Hematopoietic multipotent progenitor cell (in vitro differentiated cells): ENCODE data around the gene MTRF1. TPM values are rescaled to one million over a fixed set of nuclear protein-coding genes. Genes with fewer than 3 reads are reported as not detected.
"Not testable (repeated sequence)": the region's sequence is repeated elsewhere in the genome, so short reads cannot be mapped to it uniquely, and the experiment has no call there.

ENCODE experiments used
- DNase-seq, 3 donors: peaks; one replicate each; pipeline ENCODE4 v3.0.0-alpha.2; 2011 to 2015; ENCODE audit warnings: low read depth in 2 of 3, low spot score in 2 of 3
- total RNA-seq: library from RNA; depleted of rRNA; stranded (reverse); fragments of >200 nt; gene quantifications from one replicate; pipeline ENCODE4 v1.2.3, GENCODE V29; 2012

The MTRF1 gene
- total RNA-seq, 1 donor, result 5.7 TPM

DNA sequence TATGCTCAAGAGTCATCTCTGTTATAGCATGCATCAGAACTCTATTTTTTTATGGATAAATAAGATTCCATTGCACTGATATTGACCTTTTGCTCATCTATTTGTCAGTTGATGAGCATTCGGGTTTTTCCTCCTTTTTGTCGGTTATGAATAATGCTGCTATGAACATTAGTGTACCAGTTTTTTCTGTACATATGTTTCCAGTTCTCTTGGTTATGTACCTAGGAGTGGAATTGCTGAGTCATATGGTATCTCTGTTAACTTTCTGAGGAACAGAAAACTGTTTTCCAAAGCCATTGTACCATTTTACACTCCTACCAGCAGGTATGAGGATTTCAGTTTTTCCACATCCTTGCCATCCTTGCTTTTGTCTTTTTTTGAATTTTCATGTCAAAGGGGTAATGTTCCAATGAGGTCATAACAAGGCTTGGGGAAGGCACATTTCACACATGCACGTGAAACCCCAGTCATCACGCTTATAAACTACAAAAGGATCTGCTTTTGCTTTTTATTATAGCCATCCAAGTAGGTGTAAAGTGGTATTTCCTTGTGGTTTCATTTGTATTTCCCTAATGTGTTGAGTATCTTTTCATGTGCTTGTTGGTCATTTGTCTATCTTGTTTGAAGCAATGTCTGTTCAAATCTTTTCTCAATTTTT lies 83.7 kb downstream of the MTRF1 start:
- no peak for DNase-seq

DNA sequence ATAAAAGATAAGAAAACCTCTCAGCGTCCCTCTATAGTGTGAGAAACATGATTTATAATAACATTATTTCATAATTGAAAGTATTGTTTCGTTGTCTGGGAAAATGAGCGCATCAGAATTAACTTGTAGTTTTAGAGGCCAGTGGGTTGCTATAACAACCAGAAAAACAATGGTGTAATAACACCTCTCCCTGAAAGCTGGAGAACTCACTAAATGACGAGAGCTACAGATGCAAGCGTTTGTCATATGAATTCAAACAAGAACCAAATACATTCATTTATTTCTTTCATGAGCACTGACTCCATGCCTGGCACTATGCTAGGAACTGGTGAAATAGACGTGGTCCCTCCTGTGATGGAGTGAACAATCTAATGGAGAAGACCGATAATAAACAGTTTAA lies 85.3 kb downstream of the MTRF1 start:
- DNase-seq, result peak in 1 of 3 donors; percentile 28

DNA sequence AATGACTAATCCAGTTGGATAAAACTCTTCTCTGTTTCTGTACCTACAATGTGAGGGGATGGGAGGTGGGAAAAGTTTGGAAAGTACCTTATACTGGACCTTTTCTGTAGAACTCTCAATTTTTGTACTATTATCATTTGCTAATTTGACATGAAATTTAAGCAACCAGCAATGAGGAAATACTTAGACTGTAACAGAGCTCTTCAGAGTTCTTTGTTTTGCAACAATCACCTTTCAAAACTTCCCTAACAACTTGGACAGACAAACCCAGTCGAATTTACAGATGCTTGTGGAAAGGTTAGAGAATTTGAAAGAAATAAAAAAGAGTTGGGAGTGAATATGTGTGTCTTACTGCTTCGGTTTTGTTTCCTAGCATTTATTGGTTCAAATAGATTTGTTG lies 85.8 kb downstream of the MTRF1 start:
- no peak for DNase-seq

DNA sequence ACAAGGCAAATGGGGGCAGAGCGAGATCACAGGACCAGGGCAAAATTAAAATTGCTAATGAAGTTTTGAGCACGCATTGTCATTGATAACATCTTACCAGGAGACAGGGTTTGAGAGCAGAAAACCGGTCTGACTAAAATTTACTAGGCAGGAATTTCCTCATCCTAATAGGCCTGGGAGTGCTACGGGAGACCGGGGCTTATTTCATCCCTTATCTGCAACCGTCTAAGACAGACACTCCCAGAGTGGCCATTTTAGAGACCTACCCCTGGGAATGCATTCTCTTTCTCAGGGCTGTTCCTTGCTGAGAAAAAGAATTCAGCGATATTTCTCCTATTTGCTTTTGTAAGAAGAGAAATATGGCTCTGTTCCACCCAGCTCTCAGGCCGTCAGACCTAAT lies 87.8 kb downstream of the MTRF1 start:
- not testable (repeated sequence) for DNase-seq

Other genes starting within 250 kb of the MTRF1 start
- 163 TPM for gene ELF1, start 244.3 kb downstream of the MTRF1 start, total RNA-seq
- gene WBP4, start 202.1 kb downstream of the MTRF1 start, total RNA-seq, result 1.6 TPM
- 5.7 TPM for gene KBTBD6, start 130.8 kb downstream of the MTRF1 start, total RNA-seq
- gene KBTBD7, start 69.0 kb downstream of the MTRF1 start, total RNA-seq, result 9.2 TPM
- 6.7 TPM for gene NAA16, start 47.7 kb upstream of the MTRF1 start, total RNA-seq
- gene RGCC, start 194.0 kb upstream of the MTRF1 start, total RNA-seq, result 20.7 TPM